Loucy (cell line): ENCODE results near the gene TK1.

ENCODE experiments used
- H2AFZ ChIP-seq: fragments of 200-600 bp; sonication (generic); 2 replicates; pipeline ENCODE4 v1.6.0; 2016; ENCODE audit warnings: antibody characterized with exemption, mild to moderate bottlenecking, low read length, moderate library complexity
- H3F3A ChIP-seq: fragments of 200-600 bp; 2 replicates; pipeline ENCODE4 v1.6.0; 2016; ENCODE audit warnings: antibody characterized with exemption, low read depth, mild to moderate bottlenecking
- H3K27me3 ChIP-seq: fragments of 200-600 bp; sonication (generic); 2 replicates; pipeline ENCODE4 v1.6.1; 2014; ENCODE audit warnings: low read length, mild to moderate bottlenecking; ENCODE audit not compliant: insufficient read depth, poor library complexity, severe bottlenecking
- H3K36me3 ChIP-seq: fragments of 200-600 bp; sonication (generic); 2 replicates; pipeline ENCODE4 v1.6.1; 2016; ENCODE audit warnings: low read length; ENCODE audit not compliant: insufficient read depth
- H3K4me1 ChIP-seq: fragments of 200-600 bp; sonication (generic); 2 replicates; pipeline ENCODE4 v1.5.1; 2014; ENCODE audit warnings: low read length, mild to moderate bottlenecking; ENCODE audit not compliant: insufficient read depth, poor library complexity, severe bottlenecking
- H3K4me2 ChIP-seq: fragments of 200-600 bp; sonication (generic); 2 replicates; pipeline ENCODE4 v1.6.0; 2014; ENCODE audit warnings: antibody characterized with exemption, low read length, low read depth, mild to moderate bottlenecking; ENCODE audit not compliant: poor library complexity, severe bottlenecking
- H3K4me3 ChIP-seq: fragments of 200-600 bp; sonication (generic); 2 replicates; pipeline ENCODE4 v1.5.1; 2014; ENCODE audit warnings: low read length, mild to moderate bottlenecking, mixed read lengths; ENCODE audit not compliant: poor library complexity, severe bottlenecking
- H3K79me2 ChIP-seq: fragments of 200-600 bp; sonication (generic); 2 replicates; pipeline ENCODE4 v1.6.1; 2014; ENCODE audit warnings: low read length; ENCODE audit not compliant: insufficient read depth
- H3K9ac ChIP-seq: fragments of 200-600 bp; sonication (generic); 2 replicates; pipeline ENCODE4 v1.6.0; 2014; ENCODE audit warnings: mild to moderate bottlenecking, low read depth, low read length, moderate library complexity; ENCODE audit not compliant: poor library complexity, severe bottlenecking
- H3K9me2 ChIP-seq: fragments of 200-600 bp; sonication (generic); replicated peaks from 2 replicates; pipeline ENCODE4 v1.6.1; 2016; ENCODE audit warnings: low read depth, low read length, mixed read lengths
- H3K9me3 ChIP-seq: fragments of 200-600 bp; sonication (generic); 2 replicates; pipeline ENCODE4 v1.6.1; 2014; ENCODE audit warnings: mild to moderate bottlenecking, antibody characterized with exemption, low read length, low read depth; ENCODE audit not compliant: insufficient read depth
- H4K20me1 ChIP-seq: fragments of 200-600 bp; sonication (generic); 2 replicates; pipeline ENCODE4 v1.6.0; 2014; ENCODE audit warnings: antibody characterized with exemption, low read length, mild to moderate bottlenecking; ENCODE audit not compliant: insufficient read depth, poor library complexity, severe bottlenecking
- EZH2phosphoT487 ChIP-seq: fragments of 200-600 bp; IDR thresholded peaks from 2 replicates; pipeline ENCODE4 v1.6.1; 2018; ENCODE audit warnings: antibody characterized with exemption, mild to moderate bottlenecking, moderate library complexity, borderline replicate concordance
- TF ChIP-seq, protein P1 (sequence below): fragments of 200-600 bp; sonication (generic); conservative IDR thresholded peaks from 2 replicates; pipeline ENCODE4 v1.5.1; 2014; ENCODE audit warnings: mild to moderate bottlenecking, antibody characterized with exemption, low read length

TK1 gene

DNA sequence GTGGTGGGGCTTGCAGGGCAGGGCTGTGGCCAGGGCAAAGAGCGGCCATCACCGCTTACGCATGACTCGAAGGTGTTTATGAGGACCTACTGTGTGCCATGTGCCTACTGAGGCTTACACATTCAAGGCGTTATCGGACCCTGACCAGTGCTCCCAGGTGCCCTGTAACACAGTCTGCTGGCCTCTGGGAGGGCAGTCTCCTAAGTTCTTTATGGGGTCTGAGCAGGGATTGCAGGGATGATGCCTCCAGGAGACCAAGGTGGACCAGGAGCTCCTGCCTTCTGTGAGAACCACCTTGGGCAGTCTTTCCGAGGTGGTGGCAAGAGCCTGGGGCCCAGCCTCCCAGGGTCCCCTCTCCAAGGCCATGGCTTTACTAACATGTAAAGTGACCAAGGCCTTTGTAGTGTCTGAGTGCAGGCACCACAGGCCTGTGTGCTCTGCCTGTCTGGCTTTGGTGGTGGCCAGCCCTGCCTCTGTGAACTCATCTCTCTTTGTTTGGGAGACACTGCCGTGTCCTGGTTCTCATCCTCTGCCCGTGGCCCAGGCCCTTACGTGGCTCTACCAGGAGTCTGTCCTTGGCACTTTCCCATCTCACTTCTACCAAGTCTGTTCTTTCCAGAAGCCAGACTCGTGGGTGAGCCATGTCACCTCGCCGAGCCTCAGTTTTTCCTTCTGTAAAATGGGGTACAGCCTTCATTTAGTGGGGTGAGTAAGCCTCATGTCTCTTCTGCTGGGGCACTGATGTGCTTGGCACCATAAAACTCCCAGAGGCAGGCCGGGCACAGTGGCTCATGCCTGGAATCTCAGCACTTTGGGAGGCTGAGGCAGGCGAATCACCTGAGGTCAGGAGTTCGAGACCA lies 21.9 kb downstream of the TK1 start:
- no peaks in the 10 kb centered on the region for H3K9me3 ChIP-seq
- no peaks in the 10 kb centered on the region for H3F3A ChIP-seq
- H3K4me3 ChIP-seq: no peak overlapping the region
- H3K9ac ChIP-seq: no peak overlapping the region
- no peaks in the 10 kb centered on the region for H3K9me2 ChIP-seq
- TF ChIP-seq, protein P1, sequence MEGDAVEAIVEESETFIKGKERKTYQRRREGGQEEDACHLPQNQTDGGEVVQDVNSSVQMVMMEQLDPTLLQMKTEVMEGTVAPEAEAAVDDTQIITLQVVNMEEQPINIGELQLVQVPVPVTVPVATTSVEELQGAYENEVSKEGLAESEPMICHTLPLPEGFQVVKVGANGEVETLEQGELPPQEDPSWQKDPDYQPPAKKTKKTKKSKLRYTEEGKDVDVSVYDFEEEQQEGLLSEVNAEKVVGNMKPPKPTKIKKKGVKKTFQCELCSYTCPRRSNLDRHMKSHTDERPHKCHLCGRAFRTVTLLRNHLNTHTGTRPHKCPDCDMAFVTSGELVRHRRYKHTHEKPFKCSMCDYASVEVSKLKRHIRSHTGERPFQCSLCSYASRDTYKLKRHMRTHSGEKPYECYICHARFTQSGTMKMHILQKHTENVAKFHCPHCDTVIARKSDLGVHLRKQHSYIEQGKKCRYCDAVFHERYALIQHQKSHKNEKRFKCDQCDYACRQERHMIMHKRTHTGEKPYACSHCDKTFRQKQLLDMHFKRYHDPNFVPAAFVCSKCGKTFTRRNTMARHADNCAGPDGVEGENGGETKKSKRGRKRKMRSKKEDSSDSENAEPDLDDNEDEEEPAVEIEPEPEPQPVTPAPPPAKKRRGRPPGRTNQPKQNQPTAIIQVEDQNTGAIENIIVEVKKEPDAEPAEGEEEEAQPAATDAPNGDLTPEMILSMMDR: no peak
- no peak for TF ChIP-seq EZH2phosphoT487
- no peaks in the 10 kb centered on the region for H3K27me3 ChIP-seq
- H3K79me2 ChIP-seq: no peaks in the 10 kb centered on the region; the same call in 1 of the 2 replicates
- H3K4me2 ChIP-seq: no peak overlapping the region
- H3K4me1 ChIP-seq: peaks cover 13% of the 10 kb centered on the region
- no peaks in the 10 kb centered on the region for H3K36me3 ChIP-seq
- no peak overlapping the region for H2AFZ ChIP-seq
- H4K20me1 ChIP-seq: peaks cover 12% of the 10 kb centered on the region

DNA sequence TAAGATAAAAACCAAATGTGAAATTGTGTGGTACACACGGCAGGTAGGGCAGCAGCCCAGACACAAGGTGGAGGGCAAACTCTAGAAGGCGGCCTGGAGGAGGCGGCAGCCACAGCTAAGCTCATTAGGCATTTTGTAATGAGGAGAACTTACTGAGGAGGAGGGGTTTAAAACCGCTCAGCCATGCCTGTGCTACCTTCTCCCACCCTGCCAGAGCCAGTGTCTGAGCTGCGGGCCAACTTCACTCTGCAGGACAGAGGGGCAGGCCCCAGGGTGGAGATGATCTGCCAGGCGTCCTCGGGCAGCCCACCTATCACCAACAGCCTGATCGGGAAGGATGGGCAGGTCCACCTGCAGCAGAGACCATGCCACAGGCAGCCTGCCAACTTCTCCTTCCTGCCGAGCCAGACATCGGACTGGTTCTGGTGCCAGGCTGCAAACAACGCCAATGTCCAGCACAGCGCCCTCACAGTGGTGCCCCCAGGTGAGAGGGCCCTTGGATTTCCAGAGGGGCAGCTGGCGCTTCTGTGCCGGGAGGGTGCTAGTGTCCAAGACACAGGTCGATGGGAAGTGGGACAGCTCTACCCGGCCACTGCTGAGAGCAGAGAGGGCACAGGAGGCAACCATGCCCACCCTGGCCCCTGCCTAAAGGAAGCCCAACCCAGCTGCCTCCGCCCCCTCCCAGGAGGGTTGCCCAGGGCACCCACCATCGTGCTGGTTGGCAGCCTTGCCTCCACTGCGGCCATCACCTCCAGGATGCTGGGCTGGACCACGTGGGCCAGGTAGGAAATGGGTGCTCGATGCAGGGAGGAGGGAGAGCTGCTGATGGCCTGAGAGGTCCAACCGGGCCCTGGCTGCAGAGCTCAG lies 22.7 kb downstream of the TK1 start:
- Histone ChIP-seq H3K27me3 (no peaks in the 10 kb centered on the region), H3K9me3 (no peaks in the 10 kb centered on the region), H3K4me1 (peaks cover 6% of the 10 kb centered on the region), H3K9ac (no peak overlapping the region), H3K79me2 (no peaks in the 10 kb centered on the region), H2AFZ (no peak overlapping the region), H4K20me1 (peaks cover 4% of the 10 kb centered on the region), H3K4me2 (no peak overlapping the region), H3K4me3 (no peak overlapping the region), H3K9me2 (no peaks in the 10 kb centered on the region), H3F3A (no peaks in the 10 kb centered on the region), H3K36me3 (no peaks in the 10 kb centered on the region)
- TF ChIP-seq, protein P1: no peak
- no peak for TF ChIP-seq EZH2phosphoT487

DNA sequence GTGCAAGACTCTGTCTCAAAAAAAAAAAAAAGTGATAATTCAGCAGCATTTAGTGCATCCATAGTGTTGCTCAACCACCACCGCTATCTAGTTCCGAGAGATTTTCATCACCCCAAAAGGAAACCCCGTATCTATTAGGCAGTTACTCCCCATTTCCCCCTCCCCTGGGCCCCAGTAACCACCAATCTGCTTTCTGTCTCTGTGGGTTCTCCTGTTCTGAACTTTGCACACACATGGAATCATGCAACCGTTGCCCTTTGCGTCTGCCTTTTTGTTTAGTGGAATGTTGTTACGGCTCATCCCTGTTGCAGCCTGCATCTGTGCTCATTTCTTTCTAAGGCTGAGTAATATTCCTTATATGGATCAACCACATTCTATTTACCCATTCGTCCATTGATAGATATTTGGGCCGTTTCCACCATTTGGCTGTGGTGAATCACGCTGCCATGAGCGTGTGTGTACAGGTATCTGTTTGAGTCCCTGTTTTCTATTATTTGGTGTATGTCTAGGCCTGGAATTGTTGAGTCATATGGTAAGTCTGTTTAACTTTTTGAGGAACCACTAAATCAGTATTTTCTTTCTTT lies 27.2 kb downstream of the TK1 start:
- TF ChIP-seq EZH2phosphoT487: no peak
- TF ChIP-seq, protein P1: no peak
- Histone ChIP-seq H3K27me3 (no peaks in the 10 kb centered on the region), H3K79me2 (no peaks in the 10 kb centered on the region), H3K4me1 (no peaks in the 10 kb centered on the region), H2AFZ (no peak overlapping the region), H3K4me2 (no peak overlapping the region), H3F3A (no peaks in the 10 kb centered on the region), H3K9me2 (no peaks in the 10 kb centered on the region), H3K4me3 (no peak overlapping the region), H4K20me1 (no peaks in the 10 kb centered on the region), H3K9me3 (no peaks in the 10 kb centered on the region), H3K36me3 (no peaks in the 10 kb centered on the region), H3K9ac (no peak overlapping the region)
